CD14-positive monocyte (primary cell): ENCODE data around the gene GPSM3. TPM values are rescaled to one million over a fixed set of nuclear protein-coding genes. Genes with fewer than 3 reads are reported as not detected.
"Not testable (repeated sequence)": the region's sequence is repeated elsewhere in the genome, so short reads cannot be mapped to it uniquely, and the experiment has no call there.

ENCODE experiments used
- DNase-seq, 3 donors: peaks; one replicate each; pipeline ENCODE4 v3.0.0-alpha.2; 2011 to 2022
- H2AFZ ChIP-seq: 2 replicates; pipeline ENCODE4 v1.6.0; 2012; ENCODE audit warnings: mild to moderate bottlenecking, low read depth, low read length, inconsistent platforms; ENCODE audit not compliant: insufficient read depth, poor library complexity, severe bottlenecking
- H3K27ac ChIP-seq, 2 donors: 1 replicate in 1 of 2; 2 replicates in 1 of 2; pipeline ENCODE4 v1.5.1; 2012 to 2013; ENCODE audit warnings: low read length in 2 of 2, control low read depth in 1 of 2, inconsistent platforms in 1 of 2, low read depth in 1 of 2, mild to moderate bottlenecking in 1 of 2
- H3K27me3 ChIP-seq, 2 donors: one replicate each; pipeline versions ENCODE4 v1.6.0 to v1.6.1; 2011 to 2013; ENCODE audit warnings: low read length in 2 of 2; ENCODE audit not compliant: control insufficient read depth in 2 of 2, insufficient read depth in 2 of 2
- H3K36me3 ChIP-seq, 2 donors: replicated peaks in 1 of 2; 1 replicate in 1 of 2; 2 replicates in 1 of 2; pipeline versions ENCODE4 v1.5.1 to v1.6.1; 2012 to 2013; ENCODE audit warnings: low read length in 2 of 2, control low read depth in 1 of 2, inconsistent platforms in 1 of 2, mild to moderate bottlenecking in 1 of 2; ENCODE audit not compliant: insufficient read depth in 2 of 2, control insufficient read depth in 1 of 2
- H3K4me1 ChIP-seq, 2 donors: 1 replicate in 1 of 2; 2 replicates in 1 of 2; pipeline versions ENCODE4 v1.5.1 to v1.6.1; 2012 to 2013; ENCODE audit warnings: low read length in 2 of 2, control low read depth in 1 of 2, inconsistent platforms in 1 of 2, mild to moderate bottlenecking in 1 of 2, moderate library complexity in 1 of 2; ENCODE audit not compliant: insufficient read depth in 2 of 2, control insufficient read depth in 1 of 2
- H3K4me2 ChIP-seq: replicated peaks from 2 replicates; pipeline ENCODE3; 2012; ENCODE audit warnings: low read length, moderate library complexity, mild to moderate bottlenecking; ENCODE audit not compliant: poor library complexity, severe bottlenecking; ENCODE audit errors: extremely low read depth
- H3K4me3 ChIP-seq, 3 experiments: fragments of 200-600 bp in 1 of 3; sonication (generic) in 1 of 3; replicated peaks in 1 of 3; 1 replicate in 2 of 3; 2 replicates in 1 of 3; pipeline ENCODE4 v1.5.1; 2011 to 2013; ENCODE audit warnings: low read length in 3 of 3, mild to moderate bottlenecking in 3 of 3, control low read depth in 2 of 3, low read depth in 2 of 3, inconsistent platforms in 1 of 3, moderate library complexity in 1 of 3
- H3K79me2 ChIP-seq: 2 replicates; pipeline ENCODE4 v1.6.0; 2012; ENCODE audit warnings: mild to moderate bottlenecking, control low read depth, inconsistent platforms, low read length, moderate library complexity; ENCODE audit not compliant: insufficient read depth
- H3K9ac ChIP-seq: 2 replicates; pipeline ENCODE4 v1.6.0; 2017; ENCODE audit warnings: low read length, mild to moderate bottlenecking; ENCODE audit not compliant: insufficient read depth, poor library complexity, severe bottlenecking
- H3K9me3 ChIP-seq, 2 donors: replicated peaks in 1 of 2; 1 replicate in 1 of 2; 2 replicates in 1 of 2; pipeline versions ENCODE4 v1.5.1 to v1.6.1; 2012 to 2013; ENCODE audit warnings: low read length in 2 of 2, control low read depth in 1 of 2; ENCODE audit not compliant: control insufficient read depth in 1 of 2, insufficient read depth in 1 of 2
- H4K20me1 ChIP-seq: 2 replicates; pipeline ENCODE4 v1.6.0; 2012; ENCODE audit warnings: mild to moderate bottlenecking, low read length, control low read depth, moderate library complexity; ENCODE audit not compliant: insufficient read depth
- H3K27ac Mint-ChIP-seq, 7 donors: one replicate each; pipeline ENCODE4 v1.8.0; 2020; ENCODE audit warnings: mild to moderate bottlenecking in 7 of 7, mixed read lengths in 7 of 7, moderate library complexity in 6 of 7, inconsistent platforms in 2 of 7
- H3K27me3 Mint-ChIP-seq, 3 donors: one replicate each; pipeline ENCODE4 v1.8.0; 2021 to 2022; ENCODE audit warnings: low read depth in 3 of 3, mild to moderate bottlenecking in 3 of 3, mixed read lengths in 3 of 3, moderate library complexity in 3 of 3, inconsistent platforms in 1 of 3
- H3K36me3 Mint-ChIP-seq, 2 donors: one replicate each; pipeline ENCODE4 v1.8.0; 2020; ENCODE audit warnings: mixed read lengths in 2 of 2, inconsistent platforms in 1 of 2, mild to moderate bottlenecking in 1 of 2
- H3K4me1 Mint-ChIP-seq: one replicate; pipeline ENCODE4 v1.8.0; 2020; ENCODE audit warnings: mild to moderate bottlenecking, mixed read lengths
- H3K4me3 Mint-ChIP-seq, 2 donors: one replicate each; pipeline ENCODE4 v1.8.0; 2020; ENCODE audit warnings: mild to moderate bottlenecking in 2 of 2, mixed read lengths in 2 of 2, moderate library complexity in 1 of 2
- H3K9me3 Mint-ChIP-seq, 7 donors: one replicate each; pipeline ENCODE4 v1.8.0; 2020 to 2022; ENCODE audit warnings: mixed read lengths in 7 of 7, mild to moderate bottlenecking in 6 of 7, moderate library complexity in 6 of 7, inconsistent platforms in 2 of 7
- WGBS: methylation state at CpG from one replicate; pipeline ENCODE4 v1.1.5; 2013; ENCODE audit warnings: missing lambda C conversion rate; ENCODE audit not compliant: insufficient coverage; 5-methylcytosine and 5-hydroxymethylcytosine counted together
- intact Hi-C, 2 donors: fragments of 100-400 bp; cut with micrococcal nuclease; formaldehyde crosslinking; loops; one replicate each; pipeline versions ENCODE4 v1.15.0 to v1.15.1; 2023
- polyA plus RNA-seq, 3 donors: library from polyadenylated mRNA; depleted of rRNA in 1 of 3; unstranded in 2 of 3; stranded (reverse) in 1 of 3; fragments of 300-500 nt in 2 of 3; fragments of >200 nt in 1 of 3; fragmentation: Illumina TruSeq in 2 of 3; gene quantifications; 1 replicate in 2 of 3; 2 replicates in 1 of 3; pipeline ENCODE4 v1.2.3, GENCODE V29; 2012 to 2021
- TF ChIP-seq, protein P1 (sequence below): fragments of 200-600 bp; IDR thresholded peaks from one replicate; pipeline ENCODE4 v1.8.0; 2022; ENCODE audit warnings: antibody characterized with exemption, mild to moderate bottlenecking

Gene GPSM3
- polyA plus RNA-seq, 3 donors: 86.1 to 340 (median 101) TPM

GRCh38 chr6:32189069-32189741 lies 3.2 kb downstream of the GPSM3 start:
- Mint-ChIP-seq H3K9me3 (no peaks in the 10 kb centered on the region), H3K27me3 (peaks cover 0 to 2% (median 1%) of the 10 kb centered on the region in 3 donors), H3K4me1 (peaks cover 68% of the 10 kb centered on the region), H3K27ac (peak overlapping the region; percentile 85 to 97 (median 93)), H3K36me3 (peaks cover 41 to 54% of the 10 kb centered on the region in 2 donors), H3K4me3 (peak overlapping the region; percentile 94 to 98)
- no peak for DNase-seq
- peak overlapping the region; percentile 74 to 98 (median 81) for H3K4me3 ChIP-seq
- H4K20me1 ChIP-seq: peaks cover 7% of the 10 kb centered on the region
- TF ChIP-seq, protein P1, sequence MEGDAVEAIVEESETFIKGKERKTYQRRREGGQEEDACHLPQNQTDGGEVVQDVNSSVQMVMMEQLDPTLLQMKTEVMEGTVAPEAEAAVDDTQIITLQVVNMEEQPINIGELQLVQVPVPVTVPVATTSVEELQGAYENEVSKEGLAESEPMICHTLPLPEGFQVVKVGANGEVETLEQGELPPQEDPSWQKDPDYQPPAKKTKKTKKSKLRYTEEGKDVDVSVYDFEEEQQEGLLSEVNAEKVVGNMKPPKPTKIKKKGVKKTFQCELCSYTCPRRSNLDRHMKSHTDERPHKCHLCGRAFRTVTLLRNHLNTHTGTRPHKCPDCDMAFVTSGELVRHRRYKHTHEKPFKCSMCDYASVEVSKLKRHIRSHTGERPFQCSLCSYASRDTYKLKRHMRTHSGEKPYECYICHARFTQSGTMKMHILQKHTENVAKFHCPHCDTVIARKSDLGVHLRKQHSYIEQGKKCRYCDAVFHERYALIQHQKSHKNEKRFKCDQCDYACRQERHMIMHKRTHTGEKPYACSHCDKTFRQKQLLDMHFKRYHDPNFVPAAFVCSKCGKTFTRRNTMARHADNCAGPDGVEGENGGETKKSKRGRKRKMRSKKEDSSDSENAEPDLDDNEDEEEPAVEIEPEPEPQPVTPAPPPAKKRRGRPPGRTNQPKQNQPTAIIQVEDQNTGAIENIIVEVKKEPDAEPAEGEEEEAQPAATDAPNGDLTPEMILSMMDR: no peak
- peak overlapping the region; percentile 84 for H3K9ac ChIP-seq
- H2AFZ ChIP-seq: no peak overlapping the region
- no peaks in the 10 kb centered on the region for H3K9me3 ChIP-seq
- intact Hi-C loops: no loop called here
- H3K27me3 ChIP-seq: no peaks in the 10 kb centered on the region
- H3K27ac ChIP-seq: peak overlapping the region; percentile 89 to 95
- H3K4me1 ChIP-seq: peaks cover 62 to 71% of the 10 kb centered on the region in 2 donors
- whole genome bisulfite sequencing: 1% methylated on average over 10 of the region's 10 CpGs
- H3K4me2 ChIP-seq: peak overlapping the region; percentile 100
- H3K36me3 ChIP-seq: peaks cover 27 to 41% of the 10 kb centered on the region in 2 donors
- peaks cover 85% of the 10 kb centered on the region for H3K79me2 ChIP-seq

GRCh38 chr6:32188381-32189068 lies 3.9 kb downstream of the GPSM3 start:
- Histone ChIP-seq H3K27ac (peak overlapping the region; percentile 89 to 95), H3K27me3 (no peaks in the 10 kb centered on the region), H3K4me1 (peaks cover 56 to 64% of the 10 kb centered on the region in 2 donors), H3K79me2 (peaks cover 82% of the 10 kb centered on the region), H3K9ac (peak overlapping the region; percentile 84), H2AFZ (no peak overlapping the region), H3K36me3 (peaks cover 34 to 47% of the 10 kb centered on the region in 2 donors), H3K9me3 (no peaks in the 10 kb centered on the region), H3K4me2 (peak overlapping the region; percentile 100), H3K4me3 (peak overlapping the region; percentile 74 to 98 (median 81)), H4K20me1 (peaks cover 7% of the 10 kb centered on the region)
- H3K4me3 Mint-ChIP-seq: peak overlapping the region; percentile 94 to 98
- peaks cover 48 to 61% of the 10 kb centered on the region in 2 donors for H3K36me3 Mint-ChIP-seq
- DNase-seq: no peak
- no peaks in the 10 kb centered on the region for H3K9me3 Mint-ChIP-seq
- WGBS: 22% methylated on average over 7 of the region's 13 CpGs
- H3K4me1 Mint-ChIP-seq: peaks cover 61% of the 10 kb centered on the region
- intact Hi-C loops: no loop called here
- TF ChIP-seq, protein P1: no peak
- peaks cover 0 to 2% (median 1%) of the 10 kb centered on the region in 3 donors for H3K27me3 Mint-ChIP-seq
- peak overlapping the region; percentile 85 to 97 (median 93) for H3K27ac Mint-ChIP-seq

DNA sequence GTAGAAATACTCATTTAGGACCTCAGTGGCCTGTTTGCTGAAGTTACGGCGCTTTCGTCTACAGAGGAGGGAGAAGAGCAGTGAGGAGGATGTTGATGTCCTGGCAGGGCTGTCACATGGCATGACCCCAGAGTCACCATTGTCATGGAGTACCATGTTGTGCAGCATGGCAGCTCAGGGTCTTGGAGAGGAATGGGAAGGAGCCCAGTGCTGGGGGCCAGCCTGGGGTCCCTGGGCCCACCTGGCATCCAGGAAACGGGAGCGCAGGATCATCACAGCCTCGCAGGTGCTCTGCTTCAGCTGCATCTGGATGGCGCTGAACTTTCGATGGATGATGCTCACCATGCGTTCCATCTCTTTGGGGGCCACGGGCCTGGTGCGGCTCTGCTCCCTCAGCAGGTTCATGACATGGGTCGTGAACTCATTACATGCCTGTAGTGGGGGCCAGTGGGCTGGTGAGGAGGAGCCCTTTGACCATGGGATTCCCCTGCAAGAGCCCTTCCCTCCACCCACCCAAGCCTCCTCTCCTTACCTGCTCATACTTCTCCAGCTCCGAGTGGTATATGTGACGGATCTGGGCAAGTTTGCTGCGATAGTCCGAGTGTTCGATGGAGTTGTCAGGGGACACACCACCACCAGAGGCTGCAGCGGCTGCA lies 4.6 kb downstream of the GPSM3 start:
- peak overlapping the region; percentile 84 for H3K9ac ChIP-seq
- H3K27me3 ChIP-seq, H3K27me3 Mint-ChIP-seq, DNase-seq, intact Hi-C loops, H4K20me1 ChIP-seq, H3K9me3 Mint-ChIP-seq, H3K9me3 ChIP-seq, H2AFZ ChIP-seq: not testable (repeated sequence)
- peak overlapping the region in 1 of 3 experiments; percentile 98 for H3K4me3 ChIP-seq
- H3K27ac Mint-ChIP-seq: peak overlapping the region; percentile 61 to 95 (median 90)
- H3K4me3 Mint-ChIP-seq: peak overlapping the region; percentile 52 to 71
- H3K4me1 ChIP-seq: peaks cover 51 to 58% of the 10 kb centered on the region in 2 donors
- H3K4me2 ChIP-seq: peak overlapping the region; percentile 100
- H3K36me3 Mint-ChIP-seq: peaks cover 53 to 66% of the 10 kb centered on the region in 2 donors
- peaks cover 40 to 54% of the 10 kb centered on the region in 2 donors for H3K36me3 ChIP-seq
- peaks cover 58% of the 10 kb centered on the region for H3K4me1 Mint-ChIP-seq
- 92% methylated on average over 8 of the region's 18 CpGs for WGBS
- peak overlapping the region in 1 of 2 donors; percentile 95 for H3K27ac ChIP-seq
- peaks cover 80% of the 10 kb centered on the region for H3K79me2 ChIP-seq
